ENCODE results near the gene TNFRSF25.

DNA sequence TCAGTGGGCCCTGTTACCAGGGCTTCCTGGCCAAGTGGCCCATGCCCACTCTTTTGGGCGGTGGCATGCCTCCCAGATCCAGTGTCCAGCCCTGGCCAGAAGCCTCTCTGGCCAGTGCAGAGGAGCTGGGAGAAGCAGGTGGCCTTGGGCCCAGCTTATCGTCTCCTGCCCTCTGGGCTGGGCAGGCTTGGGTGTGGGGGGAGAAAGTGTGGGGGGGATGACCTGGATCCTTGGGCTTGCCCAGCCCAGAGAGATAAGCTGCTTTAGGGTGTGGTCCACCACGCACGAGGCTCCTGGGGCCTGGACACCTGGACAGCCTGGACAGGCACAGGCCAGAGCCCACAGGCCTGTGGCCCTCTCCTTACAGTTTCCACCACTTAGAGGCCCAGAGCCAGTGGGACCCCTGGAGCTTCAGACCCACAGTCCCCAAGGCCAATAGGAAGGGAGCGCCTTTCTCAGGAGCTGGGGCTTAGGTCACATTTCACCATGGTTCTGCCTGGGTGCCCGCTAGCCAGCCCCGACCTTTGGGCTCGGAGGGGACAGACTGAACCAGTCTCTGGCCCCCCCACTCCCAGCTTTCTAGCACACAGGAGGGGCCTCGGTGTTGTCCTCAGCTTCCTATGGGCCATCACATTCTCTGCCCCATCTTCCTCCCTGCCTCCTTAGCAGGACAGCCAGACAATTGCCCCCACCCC is 39.5 kb downstream of the TNFRSF25 start:
- TF ChIP-seq, protein P1, sequence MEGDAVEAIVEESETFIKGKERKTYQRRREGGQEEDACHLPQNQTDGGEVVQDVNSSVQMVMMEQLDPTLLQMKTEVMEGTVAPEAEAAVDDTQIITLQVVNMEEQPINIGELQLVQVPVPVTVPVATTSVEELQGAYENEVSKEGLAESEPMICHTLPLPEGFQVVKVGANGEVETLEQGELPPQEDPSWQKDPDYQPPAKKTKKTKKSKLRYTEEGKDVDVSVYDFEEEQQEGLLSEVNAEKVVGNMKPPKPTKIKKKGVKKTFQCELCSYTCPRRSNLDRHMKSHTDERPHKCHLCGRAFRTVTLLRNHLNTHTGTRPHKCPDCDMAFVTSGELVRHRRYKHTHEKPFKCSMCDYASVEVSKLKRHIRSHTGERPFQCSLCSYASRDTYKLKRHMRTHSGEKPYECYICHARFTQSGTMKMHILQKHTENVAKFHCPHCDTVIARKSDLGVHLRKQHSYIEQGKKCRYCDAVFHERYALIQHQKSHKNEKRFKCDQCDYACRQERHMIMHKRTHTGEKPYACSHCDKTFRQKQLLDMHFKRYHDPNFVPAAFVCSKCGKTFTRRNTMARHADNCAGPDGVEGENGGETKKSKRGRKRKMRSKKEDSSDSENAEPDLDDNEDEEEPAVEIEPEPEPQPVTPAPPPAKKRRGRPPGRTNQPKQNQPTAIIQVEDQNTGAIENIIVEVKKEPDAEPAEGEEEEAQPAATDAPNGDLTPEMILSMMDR (IDR thresholded peaks at IDR 0.05; ENCODE audit: low read length): no peak
- TF ChIP-seq EZH2 (IDR thresholded peaks at IDR 0.05; ENCODE audit: borderline replicate concordance, low read length): no peak

All from OCI-LY1 (cell line).